ENCODE measurements around the gene RBL1.
"Not testable (repeated sequence)": the region's sequence is repeated elsewhere in the genome, so short reads cannot be mapped to it uniquely, and the experiment has no call there.

The RBL1 gene

DNA sequence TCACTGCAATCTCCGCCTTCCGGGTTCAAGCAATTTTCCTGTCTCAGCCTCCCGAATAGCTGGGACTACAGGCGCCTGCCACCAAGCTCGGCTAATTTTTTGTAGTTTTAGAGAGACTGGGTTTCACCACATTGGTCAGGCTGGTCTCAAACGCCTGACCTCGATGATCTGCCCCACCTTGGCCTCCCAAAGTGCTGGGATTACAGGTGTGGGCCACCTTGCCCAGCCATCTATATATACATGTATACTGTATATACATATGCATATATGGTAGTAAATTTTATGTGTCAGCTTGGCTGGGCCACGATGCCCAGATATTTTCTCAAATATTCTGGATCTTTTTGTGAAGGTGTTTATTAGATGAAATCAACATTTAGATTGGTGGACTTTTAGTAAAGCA, 18.8 kb downstream of the RBL1 start:
- no peak for DNase-seq

DNA sequence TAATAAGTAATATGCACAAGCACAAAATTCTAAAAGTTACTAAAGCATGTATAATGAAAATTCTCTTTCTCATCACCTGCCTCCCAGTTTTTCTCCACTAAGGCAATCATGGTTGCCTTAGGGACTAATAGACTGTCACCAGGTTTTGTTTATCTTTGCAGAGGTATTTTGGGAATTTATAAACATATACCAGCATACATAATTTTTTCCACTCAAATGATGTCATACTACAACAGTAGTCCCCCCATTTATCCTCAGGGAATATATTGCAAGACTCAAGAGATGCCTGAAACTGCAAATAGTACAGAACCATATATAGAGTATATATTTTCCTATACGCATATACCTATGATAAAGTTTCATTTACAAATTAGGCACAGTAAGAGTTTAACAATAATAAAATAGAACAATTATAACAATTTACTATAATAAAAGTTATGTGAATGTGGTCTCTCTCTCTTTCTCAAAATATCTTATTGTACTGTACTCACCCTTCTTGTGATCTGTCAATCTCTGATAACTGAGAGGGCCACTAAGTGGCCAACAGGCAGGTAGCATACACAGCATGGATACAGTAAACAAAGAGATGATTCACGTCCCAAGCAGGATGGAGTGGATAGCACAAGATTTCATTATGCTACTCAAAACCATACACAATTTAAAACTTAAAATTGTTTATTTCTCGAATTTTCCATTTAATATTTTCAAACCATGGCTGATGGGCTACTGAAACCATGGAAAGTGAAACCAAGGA, 19.7 kb downstream of the RBL1 start:
- DNase-seq = no peak

DNA sequence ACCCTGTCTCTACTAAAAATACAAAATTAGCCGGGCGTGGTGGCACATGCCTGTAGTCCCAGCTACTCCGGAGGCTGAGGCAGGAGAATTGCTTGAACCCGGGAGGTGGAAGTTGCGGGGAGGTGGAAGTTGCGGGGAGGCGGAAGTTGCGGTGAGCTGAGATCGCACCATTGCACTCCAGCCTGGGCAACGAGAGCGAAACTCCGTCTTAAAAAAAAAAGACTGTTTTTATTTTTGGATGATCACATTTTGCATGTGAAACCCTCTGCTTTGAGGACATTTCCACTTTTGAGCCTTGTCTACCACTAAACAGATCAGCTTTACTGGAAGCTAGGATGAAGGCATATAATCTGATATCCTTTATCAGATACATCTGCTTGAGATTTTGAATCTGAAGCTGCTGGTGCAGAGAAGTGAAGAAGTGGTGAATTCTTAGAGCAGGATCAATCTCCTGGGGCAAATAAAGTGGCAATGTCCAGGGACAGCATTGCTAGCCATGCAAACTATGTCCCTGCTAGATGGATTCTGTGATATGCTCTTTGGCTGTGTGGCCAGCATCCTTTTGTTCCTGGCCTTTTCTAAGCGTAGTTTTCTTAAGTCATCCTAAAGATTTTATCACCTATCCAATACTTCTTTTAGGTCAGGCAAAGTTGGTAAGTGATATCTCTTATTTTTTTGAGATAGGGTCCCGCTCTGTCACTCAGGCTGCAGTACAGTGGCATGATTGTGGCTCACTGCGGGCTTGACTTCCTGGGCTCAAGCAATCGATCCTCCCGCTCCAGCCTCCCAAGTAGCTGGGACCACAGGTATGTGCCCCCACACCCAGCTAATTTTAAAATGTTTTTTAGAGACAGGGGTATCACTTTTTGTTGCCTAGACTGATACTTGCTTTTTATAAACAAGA, 23.3 kb downstream of the RBL1 start:
- no peak for DNase-seq

DNA sequence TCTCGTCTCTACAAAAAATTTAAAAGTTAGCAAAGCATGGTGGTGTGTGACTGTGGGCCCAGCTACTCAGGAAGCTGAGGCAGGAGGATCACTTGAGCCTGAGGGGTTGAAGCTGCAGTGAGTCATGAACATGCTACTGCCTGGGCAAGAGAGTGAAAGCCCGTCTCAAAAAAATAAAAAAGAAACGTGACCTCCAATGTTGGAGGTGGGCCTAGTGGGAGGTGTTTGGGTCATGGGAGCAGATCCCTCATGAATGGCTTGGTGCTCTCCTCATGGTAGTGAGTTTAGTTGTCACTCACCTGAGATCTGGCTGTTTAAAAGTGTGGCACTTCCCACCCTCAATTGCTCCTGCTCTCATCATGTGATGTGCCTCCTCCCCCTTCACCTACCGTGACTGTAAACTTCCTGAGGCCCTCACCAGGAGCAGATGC, 24.3 kb downstream of the RBL1 start:
- no peak for DNase-seq

DNA sequence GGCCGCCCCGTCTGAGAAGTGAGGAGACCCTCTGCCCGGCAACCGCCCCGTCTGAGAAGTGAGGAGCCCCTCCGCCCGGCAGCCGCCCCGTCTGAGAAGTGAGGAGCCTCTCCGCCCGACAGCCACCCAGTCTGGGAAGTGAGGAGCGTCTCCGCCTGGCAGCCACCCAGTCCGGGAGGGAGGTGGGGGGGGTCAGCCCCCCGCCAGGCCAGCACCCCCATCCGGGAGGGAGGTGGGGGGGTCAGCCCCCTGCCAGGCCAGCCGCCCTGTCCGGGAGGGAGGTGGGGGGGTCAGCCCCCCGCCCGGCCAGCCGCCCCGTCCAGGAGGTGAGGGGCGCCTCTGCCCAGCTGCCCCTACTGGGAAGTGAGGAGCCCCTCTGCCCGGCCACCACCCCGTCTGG, 26.2 kb downstream of the RBL1 start:
- DNase-seq = not testable (repeated sequence)

DNA sequence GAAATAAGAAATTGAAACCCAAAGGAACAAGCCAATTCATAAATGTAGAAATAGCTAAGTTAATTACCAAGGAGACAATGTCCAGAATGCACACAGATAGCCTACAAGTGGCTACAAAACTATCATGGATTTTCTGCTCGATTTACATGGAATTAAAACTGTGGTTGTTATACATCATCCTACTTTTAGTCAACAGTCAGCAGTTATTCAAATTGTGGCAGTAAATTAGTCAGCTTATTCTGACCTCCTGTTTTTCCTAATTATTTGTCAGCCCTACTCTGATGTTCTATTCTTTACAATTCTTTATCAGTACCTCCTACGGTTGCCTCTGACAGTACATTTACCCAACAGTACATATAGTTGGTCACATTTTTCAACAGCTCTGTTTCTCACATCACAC, 29.6 kb downstream of the RBL1 start:
- DNase-seq = no peak

DNA sequence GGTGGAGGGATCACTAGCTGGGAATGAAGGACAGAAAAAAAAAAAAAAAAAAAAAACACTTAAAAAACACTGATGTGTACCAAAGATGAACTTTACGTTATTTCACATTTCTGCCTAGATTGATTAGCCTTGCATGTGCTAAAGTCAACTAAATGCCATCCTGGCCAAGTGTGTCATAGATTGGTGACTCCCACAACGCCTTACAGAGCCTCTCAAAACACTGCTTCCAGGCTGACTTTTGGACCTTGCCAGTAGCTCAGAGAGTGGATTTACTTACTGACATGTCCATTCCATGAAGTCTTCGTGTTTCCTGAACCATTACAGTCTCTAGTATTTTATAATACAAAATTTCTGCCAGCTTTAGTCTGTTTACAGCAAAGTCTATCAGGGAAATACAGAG, 40.5 kb downstream of the RBL1 start:
- no peak for DNase-seq

DNA sequence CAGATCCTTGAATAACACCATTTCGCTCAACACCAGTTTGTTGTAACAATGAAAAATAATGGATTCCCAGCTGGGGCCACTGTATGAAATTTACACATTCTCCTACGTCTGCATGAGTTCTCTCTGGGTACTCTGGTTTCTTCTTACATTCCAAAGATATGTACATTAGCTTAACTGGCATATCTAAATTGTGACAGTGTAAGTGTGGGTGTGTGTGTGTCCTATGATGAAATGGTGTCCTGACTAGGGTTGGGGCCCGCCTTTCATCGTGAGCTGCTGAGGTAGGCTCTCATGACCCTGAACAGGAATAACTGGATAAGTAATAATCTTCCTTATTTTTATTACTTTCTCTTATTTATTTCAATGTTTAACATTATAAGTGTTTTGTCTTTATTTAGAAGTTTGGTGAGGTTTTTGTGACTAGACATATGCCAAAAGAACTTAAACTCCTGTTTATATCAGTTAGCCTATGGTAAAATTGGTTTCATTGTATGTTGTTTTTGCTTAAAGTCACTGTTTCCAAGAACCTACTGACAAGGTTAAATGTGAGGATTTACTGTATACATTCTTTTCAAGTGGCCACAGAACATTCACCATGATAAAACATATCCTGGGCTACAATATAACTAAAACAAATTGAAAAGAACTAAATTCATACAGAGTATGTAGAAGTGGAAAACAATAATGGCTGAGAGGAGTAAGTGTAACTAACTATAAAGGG, 42.4 kb downstream of the RBL1 start:
- no peak for DNase-seq

DNA sequence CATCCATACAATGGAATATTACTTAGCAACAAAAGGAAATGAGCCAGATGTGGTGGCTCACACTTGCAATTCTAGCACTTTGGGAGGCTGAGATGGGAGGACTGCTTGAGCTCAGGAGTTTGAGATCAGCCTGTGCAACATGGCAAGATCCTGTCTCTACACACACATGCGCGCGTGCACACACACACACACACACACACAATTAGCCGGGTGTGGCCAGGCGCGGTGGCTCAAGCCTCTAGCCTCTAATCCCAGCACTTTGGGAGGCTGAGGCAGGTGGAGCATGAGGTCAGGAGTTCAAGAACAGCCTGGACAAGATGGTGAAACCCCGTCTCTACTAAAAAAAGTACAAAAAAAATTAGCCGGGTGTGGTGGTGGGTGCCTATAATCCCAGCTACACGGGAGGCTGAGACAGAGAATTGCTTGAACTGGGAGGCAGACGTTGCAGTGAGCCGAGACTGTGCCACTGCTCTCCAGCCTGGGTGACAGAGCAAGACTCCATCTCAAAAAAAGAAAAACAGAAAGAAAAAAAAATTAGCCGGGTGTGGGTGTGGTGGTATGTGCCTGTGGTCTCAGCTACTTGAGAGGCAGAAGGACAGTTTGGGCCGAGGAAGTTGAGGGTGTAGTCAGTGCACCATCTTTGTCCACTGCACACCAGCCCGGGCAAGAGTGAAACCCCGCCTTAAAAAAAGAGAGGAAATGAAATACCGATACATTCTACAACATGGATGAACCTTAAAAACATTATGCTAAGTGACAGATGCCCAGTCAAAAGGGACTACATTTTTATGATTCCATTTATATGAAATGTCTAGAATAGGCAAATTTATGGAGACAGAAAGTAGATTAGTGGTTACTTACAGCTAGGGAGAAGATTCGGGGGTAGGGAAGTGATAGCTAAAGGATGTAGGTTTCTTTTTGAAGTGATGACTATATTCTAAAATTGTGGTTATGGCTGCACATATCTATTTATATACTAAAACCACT, 52.5 kb downstream of the RBL1 start:
- no peak for DNase-seq

DNA sequence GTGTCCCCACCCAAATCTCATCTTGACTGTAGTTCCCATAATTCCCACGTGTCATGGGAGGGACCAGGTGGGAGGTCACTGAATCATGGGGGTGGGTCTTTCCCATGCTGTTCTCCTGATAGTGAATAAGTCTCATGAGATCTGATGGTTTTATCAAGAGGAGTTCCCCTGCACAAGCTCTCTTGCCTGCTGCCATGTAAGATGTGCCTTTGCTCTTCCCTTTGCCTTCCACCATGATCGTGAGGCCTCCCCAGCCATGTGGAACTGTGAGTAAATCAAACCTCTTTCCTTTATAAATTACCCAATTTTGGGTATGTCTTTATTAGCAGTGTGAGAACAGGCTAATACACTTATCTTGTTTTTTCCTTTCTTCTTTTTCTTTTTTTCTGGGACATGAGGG, 56.4 kb downstream of the RBL1 start:
- DNase-seq = not testable (repeated sequence)

DNA sequence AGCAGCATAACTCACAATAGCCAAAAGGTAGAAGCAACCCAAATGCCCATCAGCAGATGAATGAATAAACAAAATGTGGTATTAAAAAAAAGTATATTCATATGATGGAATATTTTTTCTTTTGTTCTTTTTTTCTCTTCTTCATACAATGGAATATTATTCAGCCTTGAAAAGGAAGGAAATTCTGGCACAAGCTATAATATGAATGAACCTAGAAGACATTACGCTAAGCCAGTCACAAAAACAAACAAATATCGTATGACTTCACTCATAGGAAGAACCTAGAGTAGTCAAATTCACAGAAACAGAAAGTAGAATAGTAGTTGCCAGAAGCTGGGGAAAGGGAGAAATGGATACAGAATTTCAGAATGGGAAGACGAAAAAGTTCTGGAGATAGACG, 63.7 kb downstream of the RBL1 start:
- no peak for DNase-seq

DNA sequence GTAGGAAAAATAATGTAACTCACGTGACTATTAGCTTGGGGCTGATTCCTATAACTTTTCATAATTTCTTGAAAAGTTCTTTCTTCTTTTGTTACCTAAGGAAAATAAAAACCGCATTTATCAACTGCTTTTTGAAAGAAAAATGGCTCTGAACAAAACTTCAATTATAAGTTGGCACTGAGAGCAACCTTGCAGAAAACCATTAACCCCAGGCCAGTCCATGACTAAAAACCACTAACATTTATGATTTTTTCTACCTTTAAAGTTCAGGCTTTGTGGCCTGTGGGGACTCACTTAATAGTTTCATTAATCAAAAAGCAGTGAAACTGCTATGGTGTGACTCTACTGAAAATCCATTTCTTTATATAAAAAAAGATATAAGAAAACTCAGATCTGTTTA, 75.2 kb downstream of the RBL1 start:
- no peak for DNase-seq

DNA sequence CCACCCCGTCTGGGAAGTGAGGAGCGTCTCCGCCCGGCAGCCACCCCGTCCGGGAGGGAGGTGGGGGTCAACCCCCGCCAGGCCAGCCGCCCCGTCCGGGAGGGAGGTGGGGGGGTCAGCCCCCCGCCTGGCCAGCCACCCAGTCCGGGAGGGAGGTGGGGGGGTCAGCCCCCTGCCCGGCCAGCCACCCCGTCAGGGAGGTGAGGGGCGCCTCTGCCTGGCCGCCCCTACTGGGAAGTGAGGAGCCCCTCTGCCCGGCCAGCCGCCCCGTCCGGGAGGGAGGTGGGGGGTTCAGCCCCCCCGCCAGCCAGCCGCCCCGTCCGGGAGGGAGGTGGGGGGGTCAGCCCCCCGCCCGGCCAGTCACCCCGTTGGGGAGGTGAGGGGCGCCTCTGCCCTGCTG, 83.2 kb downstream of the RBL1 start:
- not testable (repeated sequence) for DNase-seq

DNA sequence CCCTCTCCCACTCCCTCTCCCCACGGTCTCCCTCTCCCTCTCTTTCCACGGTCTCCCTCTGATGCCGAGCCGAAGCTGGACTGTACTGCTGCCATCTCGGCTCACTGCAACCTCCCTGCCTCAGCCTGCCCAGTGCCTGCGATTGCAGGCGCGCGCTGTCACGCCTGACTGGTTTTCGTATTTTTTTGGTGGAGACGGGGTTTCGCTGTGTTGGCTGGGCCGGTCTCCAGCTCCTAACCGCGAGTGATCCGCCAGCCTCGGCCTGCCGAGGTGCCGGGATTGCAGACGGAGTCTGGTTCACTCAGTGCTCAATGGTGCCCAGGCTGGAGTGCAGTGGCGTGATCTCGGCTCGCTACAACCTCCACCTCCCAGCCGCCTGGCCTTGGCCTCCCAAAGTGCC, 83.9 kb downstream of the RBL1 start:
- not testable (repeated sequence) for DNase-seq

DNA sequence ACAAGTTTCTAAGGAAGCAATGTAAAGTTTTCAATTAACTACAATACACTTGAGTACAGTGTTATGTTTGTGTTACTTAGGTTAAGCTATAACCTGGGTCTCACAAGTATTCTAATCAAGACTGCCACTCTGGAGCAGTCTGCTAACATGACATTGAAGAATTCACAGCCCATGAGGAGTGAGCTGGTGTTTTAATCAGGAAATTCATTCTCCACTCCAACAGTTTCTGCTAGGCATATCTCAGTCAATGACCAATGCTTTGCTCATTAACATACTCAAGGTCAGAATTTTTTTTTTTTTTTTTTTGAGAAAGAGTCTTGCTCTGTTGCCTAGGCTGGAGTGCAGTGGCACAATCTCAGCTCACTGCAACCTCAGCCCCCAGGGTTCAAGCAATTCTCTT, 84.7 kb downstream of the RBL1 start:
- no peak for DNase-seq

DNA sequence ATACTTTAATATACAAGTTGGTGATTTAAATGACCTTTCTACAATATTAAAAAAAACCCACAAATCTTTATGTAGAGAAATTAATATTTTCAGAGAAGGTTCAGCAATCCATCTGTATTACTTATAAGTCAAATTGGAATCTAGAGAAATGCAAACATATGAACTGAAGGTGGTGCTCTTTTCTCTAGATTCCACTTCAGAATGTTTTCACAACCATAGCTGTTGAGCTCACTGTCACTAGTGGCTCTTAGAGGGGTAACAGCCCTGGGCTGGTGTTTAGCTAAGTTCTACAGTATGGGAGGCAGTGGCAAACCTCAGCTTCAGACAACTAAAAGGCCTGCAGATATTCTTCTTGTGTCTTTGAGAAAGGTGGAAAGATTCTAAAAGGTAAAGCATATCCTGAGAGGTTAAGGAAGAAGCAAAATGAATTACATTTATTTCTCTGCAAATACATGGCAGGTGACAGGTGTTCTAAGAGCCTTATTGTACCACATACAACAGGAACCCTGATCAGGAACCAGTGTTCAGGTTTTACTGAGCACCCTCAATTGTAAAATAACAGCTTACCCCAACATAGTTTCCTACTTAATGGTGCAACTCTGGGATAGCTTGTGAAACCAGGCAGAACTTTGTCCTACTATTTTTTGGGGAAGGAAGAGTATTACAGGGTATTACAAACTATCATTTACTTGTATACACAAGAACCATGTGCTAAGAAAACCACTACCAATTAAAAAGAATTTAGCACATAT, 87.7 kb downstream of the RBL1 start:
- DNase-seq = no peak

DNA sequence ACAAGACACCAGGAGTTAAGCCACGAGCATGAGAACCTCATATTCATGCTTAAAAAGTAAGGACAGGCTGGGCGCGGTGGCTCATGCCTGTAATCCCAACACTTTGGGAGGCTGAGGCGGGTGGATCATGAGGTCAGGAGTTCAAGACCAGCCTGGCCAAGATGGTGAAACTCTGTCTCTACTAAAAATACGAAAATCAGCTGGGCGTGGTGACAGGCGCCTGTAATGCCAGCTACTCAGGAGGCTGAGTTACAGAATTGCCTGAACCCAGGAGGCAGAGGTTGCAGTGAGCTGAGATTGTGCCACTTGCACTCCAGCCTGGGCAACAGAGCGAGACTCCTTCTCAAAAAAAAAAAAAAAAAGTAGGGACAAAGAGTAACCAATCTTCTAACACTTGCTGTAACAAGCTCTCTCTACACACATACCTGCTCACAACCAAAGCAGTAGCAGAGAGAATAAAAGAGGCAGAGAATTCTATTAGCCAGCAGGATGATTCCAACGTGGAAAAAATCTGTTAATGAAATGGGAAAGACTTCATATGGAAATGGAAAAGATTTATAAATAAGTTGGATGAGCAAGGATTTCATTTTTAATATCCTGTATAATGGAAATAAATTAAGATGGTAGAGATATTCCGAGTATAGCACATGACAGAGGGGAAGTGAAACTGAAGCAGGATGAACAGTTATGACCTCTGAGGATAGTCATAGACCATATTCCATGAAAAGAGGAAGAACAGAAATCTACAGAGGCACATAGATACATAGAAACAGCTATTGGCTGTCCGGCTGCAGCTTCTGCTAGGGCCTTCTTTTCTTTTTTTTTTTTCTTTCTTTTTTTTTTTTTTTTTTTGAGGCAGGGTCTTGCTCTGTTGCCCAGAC, 90.5 kb downstream of the RBL1 start:
- not testable (repeated sequence) for DNase-seq

DNA sequence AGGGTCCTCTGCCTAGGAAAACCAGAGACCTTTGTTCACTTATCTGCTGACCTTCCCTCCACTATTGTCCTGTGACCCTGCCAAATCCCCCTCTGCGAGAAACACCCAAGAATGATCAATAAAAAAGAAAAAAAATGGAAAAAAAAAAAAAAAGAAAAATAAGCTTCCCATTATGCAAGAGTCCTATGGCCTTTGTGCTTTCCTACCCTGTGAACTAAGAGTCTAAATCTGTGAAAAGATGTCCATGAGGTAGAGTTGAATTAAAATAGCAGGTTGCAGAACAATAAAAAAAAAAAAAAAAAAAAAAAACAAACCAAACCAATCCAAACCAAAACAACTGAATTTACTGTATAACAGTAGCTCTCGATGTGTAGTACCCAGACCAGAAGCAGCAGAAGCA, 94.2 kb downstream of the RBL1 start:
- not testable (repeated sequence) for DNase-seq

DNA sequence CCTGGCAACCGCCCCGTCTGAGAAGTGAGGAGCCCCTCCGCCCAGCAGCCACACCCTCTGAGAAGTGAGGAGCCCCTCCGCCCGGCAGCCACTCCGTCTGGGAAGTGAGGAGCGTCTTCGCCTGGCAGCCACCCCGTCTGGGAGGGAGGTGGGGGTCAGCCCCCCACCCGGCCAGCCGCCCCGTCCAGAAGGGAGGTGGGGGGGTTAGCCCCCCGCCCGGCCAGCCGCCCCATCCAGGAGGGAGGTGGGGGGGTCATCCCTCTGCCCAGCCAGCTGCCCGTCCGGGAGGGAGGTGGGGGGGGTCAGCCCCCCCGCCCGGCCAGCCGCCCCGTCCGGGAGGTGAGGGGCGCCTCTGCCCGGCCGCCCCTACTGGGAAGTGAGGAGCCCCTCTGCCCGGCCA, 95.6 kb downstream of the RBL1 start:
- not testable (repeated sequence) for DNase-seq

DNA sequence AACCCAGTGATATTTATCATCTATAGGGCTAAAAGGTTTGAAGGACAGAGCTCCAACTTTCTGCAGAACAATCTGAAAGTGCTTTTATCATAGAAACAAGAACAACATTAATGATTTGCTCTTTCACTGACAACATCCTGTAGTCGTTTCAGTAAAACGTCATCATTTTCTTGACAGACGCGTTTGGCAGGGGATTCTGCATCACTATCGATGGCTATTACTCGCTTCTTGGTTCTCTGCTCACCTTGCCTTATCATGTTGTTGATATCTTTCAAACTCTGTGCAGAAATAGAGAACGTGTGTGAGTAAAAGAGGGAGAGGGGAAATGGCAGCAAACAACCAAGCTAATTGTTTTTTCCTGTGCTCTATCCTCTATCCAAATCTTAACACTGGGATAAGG, 97.1 kb downstream of the RBL1 start:
- no peak for DNase-seq
